Right renal pelvis (tissue), 4 donors: ENCODE results near the gene CEP350. TPM values are rescaled to one million over a fixed set of nuclear protein-coding genes. Genes with fewer than 3 reads are reported as not detected.

Source experiments
- DNase-seq, 4 donors: peaks; one replicate each; pipeline ENCODE4 v3.0.0-alpha.2; 2013; ENCODE audit warnings: low read depth in 4 of 4, low spot score in 3 of 4, missing footprints in 1 of 4
- polyA plus RNA-seq, 4 donors: library from polyadenylated mRNA; unstranded; fragments of 120-200 nt; gene quantifications; one replicate each; pipeline ENCODE4 v1.2.1, GENCODE V29; 2013; ENCODE audit not compliant: insufficient read length in 4 of 4

The CEP350 gene, protein sequence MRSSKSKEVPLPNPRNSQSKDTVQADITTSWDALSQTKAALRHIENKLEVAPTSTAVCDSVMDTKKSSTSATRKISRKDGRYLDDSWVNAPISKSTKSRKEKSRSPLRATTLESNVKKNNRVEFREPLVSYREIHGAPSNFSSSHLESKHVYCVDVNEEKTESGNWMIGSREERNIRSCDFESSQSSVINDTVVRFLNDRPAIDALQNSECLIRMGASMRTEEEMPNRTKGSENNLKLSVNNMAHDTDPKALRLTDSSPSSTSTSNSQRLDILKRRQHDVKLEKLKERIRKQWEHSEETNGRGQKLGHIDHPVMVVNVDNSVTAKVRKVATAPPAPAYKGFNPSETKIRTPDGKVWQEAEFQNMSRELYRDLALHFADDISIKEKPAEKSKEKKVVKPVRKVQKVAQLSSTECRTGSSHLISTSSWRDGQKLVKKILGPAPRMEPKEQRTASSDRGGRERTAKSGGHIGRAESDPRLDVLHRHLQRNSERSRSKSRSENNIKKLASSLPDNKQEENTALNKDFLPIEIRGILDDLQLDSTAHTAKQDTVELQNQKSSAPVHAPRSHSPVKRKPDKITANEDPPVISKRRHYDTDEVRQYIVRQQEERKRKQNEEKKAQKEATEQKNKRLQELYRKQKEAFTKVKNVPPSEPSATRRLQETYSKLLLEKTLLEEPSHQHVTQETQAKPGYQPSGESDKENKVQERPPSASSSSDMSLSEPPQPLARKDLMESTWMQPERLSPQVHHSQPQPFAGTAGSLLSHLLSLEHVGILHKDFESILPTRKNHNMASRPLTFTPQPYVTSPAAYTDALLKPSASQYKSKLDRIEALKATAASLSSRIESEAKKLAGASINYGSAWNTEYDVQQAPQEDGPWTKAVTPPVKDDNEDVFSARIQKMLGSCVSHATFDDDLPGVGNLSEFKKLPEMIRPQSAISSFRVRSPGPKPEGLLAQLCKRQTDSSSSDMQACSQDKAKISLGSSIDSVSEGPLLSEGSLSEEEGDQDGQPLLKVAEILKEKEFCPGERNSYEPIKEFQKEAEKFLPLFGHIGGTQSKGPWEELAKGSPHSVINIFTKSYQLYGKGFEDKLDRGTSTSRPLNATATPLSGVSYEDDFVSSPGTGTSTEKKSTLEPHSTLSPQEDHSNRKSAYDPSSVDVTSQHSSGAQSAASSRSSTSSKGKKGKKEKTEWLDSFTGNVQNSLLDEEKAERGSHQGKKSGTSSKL (N-terminal part only)
- polyA plus RNA-seq = 10 to 100 TPM; 26.4 to 28.9 (median 28.3) TPM

DNA sequence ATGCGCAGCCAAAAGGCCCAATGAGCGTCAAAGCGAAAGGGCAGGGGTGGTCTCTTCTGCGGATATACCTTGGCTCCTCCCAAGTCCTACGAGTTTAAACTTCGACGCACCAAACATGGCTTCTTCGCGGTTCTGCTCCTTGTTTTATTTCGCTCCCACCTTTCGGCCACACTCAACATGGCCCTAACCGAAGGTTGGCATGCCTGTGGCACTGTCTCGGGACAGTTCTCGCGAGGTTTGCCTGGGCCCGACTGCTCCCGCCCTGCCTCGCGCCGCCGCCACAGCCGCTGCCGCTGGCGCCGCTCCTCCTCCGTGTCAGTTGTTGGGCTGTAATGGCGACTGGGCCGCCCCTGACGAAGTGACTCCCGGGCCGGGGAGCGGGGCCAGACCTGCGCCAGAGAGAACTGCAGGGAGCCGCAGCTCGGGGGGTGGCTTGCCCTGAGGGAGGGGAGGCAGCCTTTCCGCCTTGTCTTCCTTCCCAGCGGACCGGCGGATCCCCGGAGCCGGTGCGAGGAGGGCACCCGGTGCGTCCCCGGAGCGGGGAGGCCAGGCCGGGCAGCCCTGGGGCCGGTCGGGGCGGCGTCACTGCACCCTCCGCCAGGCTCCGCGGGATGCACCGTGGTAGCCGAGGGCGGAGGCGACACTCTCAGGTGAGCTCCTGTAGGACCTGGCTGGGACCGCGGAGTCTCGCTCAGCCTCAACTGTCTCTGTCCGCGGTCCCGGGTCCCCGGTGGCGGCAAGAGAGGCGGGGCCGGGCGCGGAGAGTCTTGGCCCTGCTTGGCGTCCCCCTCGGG lies at the start of gene CEP350:
TSS of gene CEP350 (plus strand) at position 318 of the 794 bp plus-strand sequence. CDS start 31,372 bp downstream, outside the sequence.
- peak; percentile 96 to 98 (median 97) for DNase-seq

DNA sequence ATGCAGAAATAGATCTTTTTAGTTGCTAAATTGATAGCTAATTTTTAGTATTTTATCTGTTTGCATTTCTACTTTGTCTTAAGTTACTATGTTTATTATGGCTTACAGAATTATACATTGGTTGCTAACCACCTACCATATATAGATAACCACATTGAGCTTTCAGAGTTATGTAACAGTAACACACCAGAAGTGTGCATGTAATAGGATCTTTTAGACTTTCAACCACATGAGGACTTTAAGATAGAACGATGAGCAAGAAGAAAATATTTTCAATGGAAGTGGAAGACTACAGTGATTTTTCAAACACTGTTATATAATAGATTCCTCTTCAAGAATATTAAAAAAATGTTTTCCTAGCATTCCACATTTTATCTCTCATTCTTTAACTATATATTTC lies 43.7 kb upstream of the CEP350 start:
- no peak for DNase-seq

DNA sequence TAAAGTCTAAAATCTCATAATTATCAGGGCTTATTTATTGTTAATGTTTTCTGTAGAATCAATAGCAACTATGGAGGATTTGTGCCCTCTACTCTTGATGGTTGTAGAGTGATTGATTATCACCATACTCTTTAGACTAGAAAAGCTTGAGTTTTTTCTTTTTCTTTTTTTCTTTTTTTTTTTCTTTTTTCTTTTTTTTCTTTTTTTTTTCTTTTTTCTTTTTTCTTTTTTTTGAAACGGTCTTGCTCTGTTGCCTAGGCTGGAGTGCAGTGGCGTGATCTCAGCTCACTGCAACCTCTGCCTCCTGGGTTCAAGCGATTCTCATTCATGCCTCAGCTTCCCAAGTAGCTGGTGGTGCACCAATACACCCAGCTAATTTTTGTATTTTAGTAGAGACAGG lies 42.8 kb upstream of the CEP350 start:
- DNase-seq = no peak

DNA sequence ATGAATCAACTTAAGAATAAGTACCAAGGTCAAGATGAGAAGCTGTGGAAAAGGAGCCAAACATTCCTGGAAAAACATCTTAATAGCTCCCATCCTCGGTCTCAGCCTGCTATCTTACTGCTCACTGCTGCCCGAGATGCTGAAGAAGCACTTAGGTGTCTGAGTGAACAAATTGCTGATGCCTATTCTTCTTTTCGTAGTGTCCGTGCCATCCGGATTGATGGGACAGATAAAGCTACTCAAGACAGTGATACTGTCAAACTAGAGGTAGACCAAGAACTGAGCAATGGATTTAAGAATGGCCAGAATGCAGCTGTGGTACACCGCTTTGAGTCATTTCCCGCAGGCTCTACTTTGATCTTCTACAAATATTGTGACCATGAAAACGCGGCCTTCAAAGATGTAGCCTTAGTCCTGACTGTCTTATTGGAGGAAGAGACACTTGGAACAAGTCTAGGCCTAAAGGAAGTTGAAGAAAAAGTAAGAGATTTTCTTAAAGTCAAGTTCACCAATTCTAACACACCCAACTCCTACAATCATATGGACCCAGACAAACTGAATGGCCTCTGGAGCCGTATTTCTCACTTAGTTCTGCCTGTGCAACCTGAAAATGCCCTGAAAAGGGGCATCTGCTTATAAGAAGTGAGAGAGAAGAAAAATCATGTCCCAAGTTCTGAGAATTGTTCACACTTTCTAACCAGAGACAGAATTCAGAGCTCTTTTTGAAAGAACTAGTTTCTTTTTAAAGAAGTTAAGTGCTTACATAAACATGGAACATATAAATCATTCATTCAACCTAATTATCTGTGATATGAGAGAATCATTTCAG lies 36.8 kb upstream of the CEP350 start:
- DNase-seq = no peak

DNA sequence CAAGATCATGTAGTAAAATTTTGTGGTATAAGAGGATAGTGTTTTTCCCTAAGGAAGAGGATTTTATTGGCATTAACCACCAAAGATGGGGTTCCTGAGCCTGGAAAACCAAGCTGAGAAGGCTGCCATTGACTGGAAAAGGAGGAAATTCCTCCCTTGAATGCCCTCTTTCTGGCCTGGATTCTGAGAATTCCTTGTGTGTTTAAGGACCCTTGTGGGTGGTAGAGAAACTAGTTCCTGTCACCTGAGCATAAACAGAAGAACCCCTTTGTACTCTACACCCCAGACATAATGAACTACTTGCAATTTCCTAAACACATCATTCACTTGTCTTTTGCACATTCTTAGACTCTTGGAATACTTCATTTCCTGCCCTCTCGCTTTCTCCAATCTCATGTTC lies 33.1 kb upstream of the CEP350 start:
- no peak for DNase-seq

DNA sequence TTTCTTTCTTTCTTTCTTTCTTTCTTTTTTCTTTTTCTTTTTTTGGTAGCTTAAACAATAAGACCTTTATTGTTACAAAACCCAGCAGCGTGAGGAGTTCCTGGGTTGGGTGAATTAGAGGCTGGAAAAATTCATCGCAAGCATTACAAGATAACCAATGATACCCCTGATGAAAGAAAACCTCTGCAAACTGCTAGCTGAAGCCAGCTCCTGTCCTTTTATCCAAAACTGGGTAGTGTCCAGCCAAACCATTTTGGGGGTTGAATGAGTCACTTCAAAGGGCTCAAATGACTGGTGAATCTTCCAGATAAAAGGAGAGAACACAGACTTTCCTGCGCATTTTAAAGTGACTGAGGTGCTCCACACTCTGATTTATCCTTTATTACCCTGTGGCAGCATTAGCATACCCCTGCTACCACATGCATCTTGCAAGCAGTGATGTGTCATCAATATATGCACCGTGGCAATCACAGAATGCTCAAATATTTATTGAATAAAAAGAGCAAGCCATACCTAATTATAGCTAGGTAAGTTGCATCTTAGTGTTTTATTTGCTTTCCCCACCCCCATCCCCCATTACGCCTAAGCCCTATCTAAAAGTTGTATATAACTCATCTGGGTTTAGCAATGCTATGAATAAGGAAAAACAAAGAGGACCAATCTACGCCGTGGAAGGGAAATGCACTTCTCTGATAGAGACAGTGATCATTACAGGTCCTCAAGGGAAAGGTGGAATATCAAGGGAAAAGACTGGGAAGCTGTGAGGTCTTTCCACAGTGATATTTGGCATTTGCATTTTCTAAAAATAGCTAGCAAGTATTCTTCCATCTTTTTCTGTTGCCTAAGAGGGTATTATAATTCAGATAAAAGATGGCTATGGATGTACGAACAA lies 32.4 kb upstream of the CEP350 start:
- DNase-seq = no peak

DNA sequence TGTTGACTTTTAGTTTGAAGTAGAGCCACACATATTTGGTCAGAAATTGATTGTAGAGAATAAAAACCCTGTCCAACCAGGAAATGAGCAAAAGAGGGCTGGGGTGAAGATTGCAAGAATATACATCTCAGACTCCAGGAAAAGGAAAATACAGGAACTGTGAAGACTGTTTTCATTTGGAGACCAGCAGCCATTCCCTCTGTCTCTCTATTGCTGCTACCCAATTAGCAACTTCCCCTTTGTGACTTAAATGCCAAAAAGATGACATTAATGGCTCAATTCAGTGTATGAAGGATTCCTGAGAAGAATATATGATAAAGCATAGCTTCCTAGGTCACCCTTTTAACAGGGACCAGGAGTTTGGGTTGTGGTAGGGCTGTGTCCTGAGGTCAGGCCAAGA lies 31.6 kb upstream of the CEP350 start:
- DNase-seq = no peak

DNA sequence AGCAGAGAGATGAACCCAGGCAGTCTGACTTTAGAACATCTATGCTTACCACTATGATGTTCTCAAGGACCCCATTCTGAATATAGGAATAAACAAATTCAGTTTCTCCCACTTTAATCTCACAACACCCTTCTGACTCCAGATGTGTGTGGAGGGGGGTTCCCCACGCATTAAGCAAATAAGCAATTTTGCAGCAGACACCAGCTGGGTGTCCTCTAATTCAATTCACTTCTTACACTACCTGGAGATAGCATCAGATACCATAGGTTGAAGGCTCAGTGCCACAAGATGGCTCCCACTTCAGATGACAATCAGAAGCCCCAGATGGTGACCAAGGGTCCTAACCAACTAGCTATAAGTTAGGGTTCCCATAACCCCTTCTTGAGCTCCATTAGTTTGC lies 30.3 kb upstream of the CEP350 start:
- DNase-seq = no peak

DNA sequence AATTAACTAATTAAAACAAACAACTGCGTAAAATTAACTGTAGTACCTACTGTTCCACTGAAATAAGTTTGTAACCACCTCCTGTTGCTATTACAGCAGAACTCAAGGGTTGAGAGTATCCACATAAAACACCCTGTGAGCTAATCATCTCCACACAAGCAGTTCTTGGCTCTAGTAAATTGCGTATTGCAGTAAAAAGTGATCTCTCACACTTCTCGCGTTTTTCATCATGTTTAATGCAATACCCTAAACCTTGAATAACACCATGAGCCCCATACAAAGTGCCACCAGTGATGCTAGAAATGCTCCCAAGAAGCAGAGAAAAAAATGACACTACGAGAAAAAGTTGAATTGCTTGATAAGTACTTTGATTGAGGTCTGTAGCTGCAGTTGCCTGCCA lies 29.3 kb upstream of the CEP350 start:
- no peak for DNase-seq

DNA sequence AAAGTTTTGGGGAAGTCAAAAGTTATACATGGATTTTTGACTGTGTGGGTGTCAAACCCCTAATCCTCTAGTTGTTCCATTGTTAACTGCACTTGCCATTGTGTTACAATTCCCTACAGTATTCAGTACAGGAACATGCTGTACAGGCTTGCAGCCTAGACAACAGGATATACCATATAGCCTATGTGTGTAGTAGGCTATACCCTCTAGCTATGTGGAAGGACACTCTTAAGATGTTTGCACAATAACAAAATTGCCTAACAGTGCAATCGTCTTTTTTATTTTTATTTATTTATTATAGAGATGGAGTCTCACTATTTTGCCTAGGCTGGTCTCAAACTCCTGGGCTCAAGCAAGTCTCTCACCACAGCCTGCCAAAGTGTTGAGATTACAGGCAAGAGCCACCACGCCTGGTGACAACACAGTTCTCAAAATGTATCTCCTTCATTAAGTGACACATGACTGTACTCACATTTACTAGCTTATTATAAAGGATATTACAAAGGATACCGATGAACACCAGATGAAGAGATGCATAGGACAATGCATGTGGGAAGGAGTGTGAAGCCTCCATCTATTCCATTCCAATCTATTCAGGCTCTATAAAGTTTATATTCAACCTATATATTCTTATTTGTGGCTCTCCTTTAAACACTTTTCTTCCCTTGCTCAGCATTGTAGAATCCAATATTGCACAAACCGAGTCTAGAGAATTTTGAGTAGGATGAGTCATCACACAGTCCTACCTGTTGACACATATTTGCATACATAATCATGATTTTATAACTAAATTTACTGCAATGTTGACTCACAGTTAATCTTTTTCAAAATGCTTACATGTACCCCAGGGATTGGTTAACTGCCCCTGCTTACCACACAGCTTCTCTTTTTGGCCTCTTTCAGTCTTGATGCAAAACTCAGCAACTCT lies 28.4 kb upstream of the CEP350 start:
- no peak for DNase-seq

DNA sequence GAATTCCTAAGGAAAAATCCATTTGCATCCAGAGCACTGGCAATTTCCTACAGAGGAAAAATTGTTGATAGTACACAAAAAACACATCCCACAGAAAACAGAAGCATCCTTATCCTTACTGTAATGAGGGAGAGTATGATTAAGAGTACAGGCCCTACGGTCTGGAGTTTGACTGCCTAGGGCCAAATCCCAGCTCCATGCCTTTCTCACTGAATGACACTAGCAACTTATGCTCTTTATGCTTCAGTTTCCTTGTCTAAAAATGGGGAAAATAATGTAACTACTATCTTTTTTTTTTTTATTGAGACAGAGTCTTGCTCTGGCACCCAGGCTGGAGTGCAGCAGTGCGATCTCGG lies 27.8 kb upstream of the CEP350 start:
- no peak for DNase-seq

DNA sequence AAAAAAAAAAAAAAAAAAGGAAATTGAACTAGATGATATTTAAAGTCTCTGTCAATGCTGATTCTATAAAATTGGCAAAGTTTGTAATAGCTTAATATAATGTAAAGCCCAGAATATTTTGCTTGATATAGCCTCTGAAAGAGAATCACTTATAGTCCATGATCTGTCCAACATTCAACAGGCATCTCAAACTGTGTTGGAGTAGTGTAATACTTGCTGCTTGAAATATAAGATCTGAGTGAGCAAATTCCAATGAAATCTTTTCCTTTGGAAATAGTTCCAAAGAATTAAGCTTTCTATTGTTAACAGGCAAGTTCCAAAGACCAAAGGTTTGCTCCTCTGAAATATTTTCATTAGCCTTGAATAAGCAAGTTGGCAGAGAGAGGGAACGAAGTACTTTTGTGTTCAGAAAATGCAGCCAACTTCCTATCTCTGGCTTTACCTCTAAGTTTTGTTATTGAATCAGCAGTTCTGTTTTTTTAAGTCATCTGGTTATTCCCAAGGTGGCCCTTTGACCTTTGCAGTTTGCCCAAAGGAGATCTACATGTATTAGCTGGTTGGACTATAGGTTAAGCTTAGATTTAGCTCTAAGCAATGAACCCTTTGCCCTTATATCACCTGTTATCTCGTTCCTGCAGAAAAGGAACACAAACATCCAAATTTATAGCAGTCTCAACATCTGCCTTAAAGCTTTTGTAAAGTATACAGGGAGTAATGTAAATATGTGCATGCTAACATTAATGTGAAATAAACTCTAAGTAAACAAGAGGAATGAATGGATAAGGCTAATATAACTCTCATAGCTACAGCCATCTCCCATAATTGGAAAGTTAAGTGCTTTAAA lies 24.4 kb upstream of the CEP350 start:
- DNase-seq = no peak

DNA sequence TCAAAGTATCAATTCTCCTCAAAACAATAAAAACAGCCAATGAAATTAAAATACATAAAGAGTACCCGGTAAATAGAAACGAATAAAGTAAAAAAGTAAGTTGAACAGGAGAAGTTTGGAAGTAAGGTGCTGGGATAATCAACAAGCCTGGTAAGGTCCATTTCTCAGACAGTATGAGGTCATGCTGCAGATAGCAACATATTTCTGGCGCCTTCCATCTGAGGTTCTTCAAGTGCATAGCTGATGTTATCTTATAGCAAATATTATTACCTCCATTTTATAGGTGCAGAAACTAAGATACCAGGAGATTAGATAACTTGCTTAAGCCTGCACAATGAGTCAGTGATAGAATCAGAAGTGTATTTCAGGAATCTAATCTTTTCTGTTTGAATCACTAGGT lies 23.7 kb upstream of the CEP350 start:
- no peak for DNase-seq

DNA sequence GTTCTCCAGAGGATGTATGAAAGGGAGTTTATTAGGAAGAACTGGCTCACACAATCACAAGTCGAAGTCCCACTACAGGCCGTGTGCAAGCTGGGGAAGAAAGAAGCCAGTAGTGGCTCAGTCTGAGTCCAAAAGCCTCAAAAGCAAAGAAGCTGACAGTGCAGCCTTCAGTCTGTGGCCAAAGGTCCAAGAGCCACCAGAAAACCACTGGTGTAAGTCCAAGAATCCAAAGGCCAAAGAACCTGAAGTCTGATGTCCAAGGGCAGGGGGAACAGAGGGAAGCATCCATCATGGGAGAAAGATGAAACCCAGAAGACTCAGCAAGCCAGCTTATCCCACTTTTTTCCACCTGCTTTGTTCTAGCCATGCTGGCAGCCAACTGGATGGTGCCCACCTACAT lies 21.4 kb upstream of the CEP350 start:
- DNase-seq = no peak

DNA sequence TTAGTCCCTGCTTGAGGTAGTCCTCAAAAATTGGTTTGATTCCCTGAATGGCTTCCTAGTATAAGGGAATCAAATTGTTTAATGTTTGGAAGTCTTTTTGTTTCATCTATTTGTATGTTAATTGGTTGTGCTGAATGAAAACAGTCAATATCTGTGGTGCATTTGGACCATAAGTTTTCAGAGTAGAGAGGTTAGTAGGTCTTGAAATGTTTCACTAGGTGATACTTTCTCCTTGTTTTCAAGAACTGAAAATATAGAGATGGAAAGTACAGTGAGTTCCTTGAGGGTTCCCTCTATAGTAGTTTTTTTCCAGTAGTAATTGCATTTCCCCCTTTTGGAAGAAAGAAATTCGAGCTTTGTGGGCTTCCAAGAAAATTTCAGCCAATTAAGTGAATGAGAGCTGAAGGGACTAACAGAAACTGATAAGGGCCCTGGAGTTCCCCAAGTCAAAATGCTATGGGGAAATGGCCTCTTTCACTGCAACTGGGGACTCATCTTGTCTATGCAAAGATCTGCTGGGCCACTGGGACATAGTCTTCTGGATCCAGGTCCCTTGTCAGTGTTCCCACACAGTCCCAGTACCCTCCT lies 18.6 kb upstream of the CEP350 start:
- no peak for DNase-seq

DNA sequence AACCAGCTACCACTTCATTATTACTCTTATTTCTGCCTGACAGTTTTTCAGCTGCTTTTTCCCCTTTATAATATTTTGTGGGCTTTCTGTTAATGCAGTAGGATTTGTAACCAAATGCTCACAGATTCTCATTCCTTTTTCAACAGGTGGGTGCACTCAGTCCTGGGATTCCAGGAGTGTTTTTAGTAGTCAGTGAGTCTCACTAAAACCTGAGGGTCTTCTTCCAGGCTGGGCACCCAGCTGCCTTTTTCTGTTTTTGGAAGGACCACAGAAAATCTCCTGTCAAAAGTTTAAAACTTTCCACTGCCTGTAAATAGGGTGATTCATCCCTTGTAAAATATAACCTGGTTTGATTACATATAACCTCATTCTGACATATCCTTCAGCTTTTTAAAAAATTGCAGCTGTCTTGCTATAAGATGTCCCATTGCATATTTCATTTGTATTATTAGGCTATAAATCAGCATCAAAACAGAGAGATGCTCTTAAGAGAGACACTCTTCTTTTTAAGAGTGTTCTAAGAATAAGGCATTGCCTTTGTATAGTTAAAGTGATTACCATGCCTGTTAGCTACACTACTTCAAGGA lies 16.8 kb upstream of the CEP350 start:
- no peak for DNase-seq
